Measurements from ENCODE around the gene RASD2.

DNA sequence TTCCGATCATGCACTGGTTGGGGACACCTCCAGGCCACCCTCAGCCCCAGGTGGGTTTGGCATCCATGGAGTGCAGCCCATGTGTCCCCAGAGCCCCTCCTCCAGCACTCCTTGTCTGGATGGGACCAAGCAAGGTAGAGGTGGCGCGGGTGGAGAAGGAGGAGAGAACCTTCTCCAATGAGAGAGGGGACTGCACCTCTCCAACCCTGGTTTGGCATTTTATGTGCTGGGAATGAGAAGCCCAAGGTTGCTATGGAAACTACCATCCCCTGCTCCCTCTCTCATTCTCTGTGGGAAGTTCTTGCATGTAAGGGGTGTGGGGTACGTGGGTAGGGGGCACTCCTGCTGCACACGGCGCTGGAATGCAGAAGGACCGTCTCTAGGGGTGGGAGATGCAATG lies 21.8 kb upstream of the RASD2 start:
- TF ChIP-seq, protein P1, sequence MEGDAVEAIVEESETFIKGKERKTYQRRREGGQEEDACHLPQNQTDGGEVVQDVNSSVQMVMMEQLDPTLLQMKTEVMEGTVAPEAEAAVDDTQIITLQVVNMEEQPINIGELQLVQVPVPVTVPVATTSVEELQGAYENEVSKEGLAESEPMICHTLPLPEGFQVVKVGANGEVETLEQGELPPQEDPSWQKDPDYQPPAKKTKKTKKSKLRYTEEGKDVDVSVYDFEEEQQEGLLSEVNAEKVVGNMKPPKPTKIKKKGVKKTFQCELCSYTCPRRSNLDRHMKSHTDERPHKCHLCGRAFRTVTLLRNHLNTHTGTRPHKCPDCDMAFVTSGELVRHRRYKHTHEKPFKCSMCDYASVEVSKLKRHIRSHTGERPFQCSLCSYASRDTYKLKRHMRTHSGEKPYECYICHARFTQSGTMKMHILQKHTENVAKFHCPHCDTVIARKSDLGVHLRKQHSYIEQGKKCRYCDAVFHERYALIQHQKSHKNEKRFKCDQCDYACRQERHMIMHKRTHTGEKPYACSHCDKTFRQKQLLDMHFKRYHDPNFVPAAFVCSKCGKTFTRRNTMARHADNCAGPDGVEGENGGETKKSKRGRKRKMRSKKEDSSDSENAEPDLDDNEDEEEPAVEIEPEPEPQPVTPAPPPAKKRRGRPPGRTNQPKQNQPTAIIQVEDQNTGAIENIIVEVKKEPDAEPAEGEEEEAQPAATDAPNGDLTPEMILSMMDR (IDR thresholded peaks at IDR 0.05 in 8 of 11, conservative IDR thresholded peaks at IDR 0.05 in 3 of 11): no peak
- TF ChIP-seq POLR2A (IDR thresholded peaks at IDR 0.05): no peak
- no peak for TF ChIP-seq POLR2AphosphoS5 (IDR thresholded peaks at IDR 0.05)
